Esophagus muscularis mucosa (tissue), 4 donors: ENCODE data around the gene PRAMEF20. TPM values are rescaled to one million over a fixed set of nuclear protein-coding genes. Genes with fewer than 3 reads are reported as not detected.
"Not testable (repeated sequence)": the region's sequence is repeated elsewhere in the genome, so short reads cannot be mapped to it uniquely, and the experiment has no call there.

Experiments used
- DNase-seq: peaks from one replicate; pipeline ENCODE4 v3.0.0-alpha.2; 2017; ENCODE audit errors: extremely low spot score
- H3K27ac ChIP-seq, 4 donors: fragments of 200-600 bp; sonication (generic); replicated peaks in 1 of 4; 1 replicate in 3 of 4; 2 replicates in 1 of 4; pipeline ENCODE4 v1.5.1; 2016 to 2019; ENCODE audit warnings: mild to moderate bottlenecking in 1 of 4
- H3K27me3 ChIP-seq, 4 donors: fragments of 200-600 bp; sonication (generic); one replicate each; pipeline versions ENCODE4 v1.5.1 to v1.6.0; 2016 to 2019
- H3K36me3 ChIP-seq, 4 donors: fragments of 200-600 bp; sonication (generic); one replicate each; pipeline ENCODE4 v1.5.1; 2016 to 2019
- H3K4me1 ChIP-seq, 4 donors: fragments of 200-600 bp; sonication (generic); one replicate each; pipeline ENCODE4 v1.5.1; 2016 to 2019
- H3K4me3 ChIP-seq, 4 donors: fragments of 200-600 bp; sonication (generic); 1 replicate in 2 of 4; 2 replicates in 2 of 4; pipeline ENCODE4 v1.5.1; 2016 to 2019; ENCODE audit warnings: mild to moderate bottlenecking in 4 of 4, moderate library complexity in 1 of 4
- H3K9me3 ChIP-seq, 4 donors: fragments of 200-600 bp; sonication (generic); 1 replicate in 3 of 4; 2 replicates in 1 of 4; pipeline ENCODE4 v1.5.1; 2016 to 2019
- WGBS: methylation state at CpG from one replicate; pipeline ENCODE4 v1.1.5; 2018; 5-methylcytosine and 5-hydroxymethylcytosine counted together
- intact Hi-C: fragments of 100-400 bp; cut with DNase I; formaldehyde crosslinking; loops from one replicate; pipeline ENCODE4 v1.15.1; 2023
- total RNA-seq, 4 donors: library from RNA; depleted of rRNA; stranded (reverse); fragments of >200 nt; gene quantifications; one replicate each; pipeline versions ENCODE4 v1.1.0 to v1.2.1, GENCODE V29; 2016

Gene PRAMEF20
- total RNA-seq, result not detected

DNA sequence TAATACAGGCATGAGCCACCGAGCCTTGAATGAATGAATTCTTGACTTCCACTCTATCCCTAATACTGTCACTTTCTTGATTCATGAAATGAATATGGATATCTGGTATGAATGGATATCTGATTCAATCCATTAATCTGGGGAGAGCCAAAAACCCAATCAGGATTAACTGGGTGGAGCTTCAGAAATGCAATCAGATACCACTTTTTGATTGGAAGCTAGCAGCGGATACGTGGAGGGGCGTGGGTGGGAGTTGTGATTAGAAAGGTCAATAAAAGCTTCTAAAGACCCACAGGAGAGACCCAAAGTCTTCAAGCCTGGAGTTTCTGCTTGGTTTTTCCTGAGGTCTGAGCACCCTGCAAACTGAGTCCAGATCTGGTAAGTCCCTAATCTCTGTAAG lies at the start of gene PRAMEF20:
Gene PRAMEF20, plus strand, starts transcription at position 301 of the 400 bp plus-strand sequence. CDS start 5,905 bp downstream, outside the sequence.
- intact Hi-C loops, DNase-seq: not testable (repeated sequence)
- 59% methylated on average over 4 of the region's 4 CpGs for WGBS

DNA sequence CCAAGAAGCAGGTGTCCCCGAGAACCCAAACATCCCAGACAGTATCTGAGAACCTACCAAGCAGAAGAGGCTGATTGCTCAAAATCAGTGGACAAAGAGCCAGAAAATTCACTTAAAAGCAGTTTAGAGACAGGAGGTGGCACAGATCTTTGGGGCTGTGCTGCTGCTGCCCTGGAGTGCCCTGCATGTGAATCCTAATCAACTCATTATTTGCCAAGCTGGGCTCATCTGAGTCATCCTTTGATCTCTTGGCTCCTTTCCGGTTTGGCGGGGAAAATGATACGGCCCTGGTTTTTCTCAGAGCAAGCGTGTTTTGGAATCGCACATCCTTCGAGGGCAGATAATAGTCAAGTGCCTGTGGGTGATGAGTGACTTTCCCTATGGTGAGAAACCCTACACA lies 47.9 kb upstream of the PRAMEF20 start:
- H3K9me3 ChIP-seq, H3K27me3 ChIP-seq, intact Hi-C loops, H3K27ac ChIP-seq, H3K4me3 ChIP-seq, DNase-seq, H3K36me3 ChIP-seq, H3K4me1 ChIP-seq: not testable (repeated sequence)
- no CpG with 5 or more reads among the region's 7 CpGs for WGBS

More for the DNA sequence above, at the start of gene PRAMEF20:
- H3K36me3 ChIP-seq, H3K9me3 ChIP-seq, H3K4me3 ChIP-seq, H3K4me1 ChIP-seq, H3K27ac ChIP-seq, H3K27me3 ChIP-seq: not testable (repeated sequence)

- intact Hi-C loops, H3K9me3 ChIP-seq, H3K4me3 ChIP-seq, DNase-seq, H3K27ac ChIP-seq, H3K4me1 ChIP-seq, H3K27me3 ChIP-seq, H3K36me3 ChIP-seq: not testable (repeated sequence)
- WGBS, result 76% methylated on average over 2 of the region's 4 CpGs
Observed at GRCh38 chr1:13364928-13365327, 45.3 kb upstream of the PRAMEF20 start.

DNA sequence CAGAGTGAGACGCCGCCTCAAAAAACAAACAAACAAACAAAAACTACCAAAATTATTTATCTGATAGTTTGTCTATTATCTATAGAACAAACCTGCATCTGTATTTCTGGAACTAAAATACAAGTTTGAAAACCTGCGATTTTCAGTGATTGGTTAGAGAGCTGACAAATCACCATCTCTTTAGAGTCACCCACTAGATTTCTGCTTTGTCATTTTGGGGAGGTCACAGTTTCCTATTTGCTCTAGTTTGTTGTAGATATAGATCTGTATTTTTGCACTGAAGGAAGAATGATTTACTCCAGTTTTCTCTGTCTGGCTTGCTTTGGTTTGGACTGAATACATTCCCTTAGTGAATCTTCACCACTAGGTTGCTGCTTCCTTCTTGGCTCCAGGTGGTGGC lies 43.7 kb upstream of the PRAMEF20 start:
- DNase-seq, H3K4me1 ChIP-seq, H3K4me3 ChIP-seq, H3K27me3 ChIP-seq, H3K36me3 ChIP-seq, H3K27ac ChIP-seq, H3K9me3 ChIP-seq, intact Hi-C loops: not testable (repeated sequence)
- 72% methylated on average over 3 of the region's 3 CpGs for WGBS

DNA sequence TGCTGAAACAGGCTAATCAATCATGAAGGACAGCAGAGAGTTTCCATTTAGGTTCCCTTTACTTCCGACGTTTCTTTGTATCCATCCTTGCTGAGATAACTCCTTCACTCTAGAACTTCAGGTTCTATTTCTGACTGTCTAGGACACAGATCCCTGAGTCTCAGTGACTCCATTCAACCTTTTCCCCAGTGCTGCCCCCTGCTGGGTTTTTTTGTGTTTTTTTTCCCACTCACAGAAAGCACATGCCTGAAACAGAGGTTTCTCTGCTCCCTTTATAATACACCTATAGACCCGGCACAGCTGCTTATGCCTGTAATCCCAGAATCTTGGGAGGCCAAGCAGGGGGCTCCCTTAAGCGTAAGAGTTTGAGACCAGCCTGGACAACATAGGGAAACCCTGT lies 41.7 kb upstream of the PRAMEF20 start:
- intact Hi-C loops, result not testable (repeated sequence)
- 77% methylated on average over 4 of the region's 4 CpGs for WGBS

DNA sequence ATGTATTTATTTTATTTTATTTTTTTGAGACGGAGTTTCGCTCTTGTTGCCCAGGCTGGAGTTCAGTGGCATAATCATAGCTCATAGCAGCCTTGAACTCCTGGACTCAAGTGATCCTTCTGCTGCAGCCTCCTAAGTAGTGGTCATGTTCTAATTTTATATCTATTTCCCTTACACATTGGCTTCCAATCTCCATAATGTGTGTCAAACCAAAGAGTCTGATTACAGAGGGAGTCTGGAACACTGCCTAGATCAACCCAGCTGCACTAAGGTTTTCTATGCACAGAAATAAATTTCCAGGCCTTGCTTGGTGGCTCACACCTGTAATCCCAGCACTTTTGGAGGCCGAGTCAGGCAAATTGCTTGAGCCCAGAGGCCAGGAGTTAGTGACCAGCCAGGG lies 31.3 kb upstream of the PRAMEF20 start:
- H3K27ac ChIP-seq, H3K4me1 ChIP-seq, H3K36me3 ChIP-seq, intact Hi-C loops, H3K27me3 ChIP-seq, DNase-seq, H3K9me3 ChIP-seq, H3K4me3 ChIP-seq: not testable (repeated sequence)
- 82% methylated on average over 3 of the region's 3 CpGs for WGBS

More for the DNA sequence above, 41.7 kb upstream of the PRAMEF20 start:
- H3K27me3 ChIP-seq, H3K9me3 ChIP-seq, DNase-seq, H3K27ac ChIP-seq, H3K4me1 ChIP-seq, H3K36me3 ChIP-seq, H3K4me3 ChIP-seq: not testable (repeated sequence)

GRCh38 chr1:13380380-13380779 lies 29.9 kb upstream of the PRAMEF20 start:
- H3K27me3 ChIP-seq, H3K36me3 ChIP-seq, intact Hi-C loops, H3K4me1 ChIP-seq, H3K9me3 ChIP-seq, H3K4me3 ChIP-seq, H3K27ac ChIP-seq, DNase-seq: not testable (repeated sequence)
- 94% methylated on average over 3 of the region's 3 CpGs for WGBS

DNA sequence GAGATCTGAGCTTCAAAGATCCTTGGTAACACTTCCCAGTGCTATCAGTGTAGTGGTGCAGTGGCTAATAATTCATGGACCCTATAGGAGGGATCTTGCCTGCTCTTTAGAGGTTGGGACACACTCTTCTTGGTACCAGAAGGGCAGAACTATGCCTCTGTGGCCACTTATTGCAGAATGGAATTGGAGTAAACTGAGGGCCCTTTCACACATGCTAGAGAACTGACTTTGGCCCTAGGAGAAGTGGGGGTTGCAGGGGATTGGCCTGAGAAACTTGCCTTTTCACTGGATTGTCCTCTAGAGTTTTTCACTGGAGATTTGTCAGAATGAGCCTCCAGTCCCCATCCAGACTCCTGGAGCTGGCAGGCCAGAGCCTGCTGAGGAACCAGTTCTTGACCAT lies 20.9 kb upstream of the PRAMEF20 start, which contains the start of gene PRAMEF17:
Gene PRAMEF17, plus strand, starts transcription at position 301 of the 400 bp plus-strand sequence. Its CDS starts 26 bp downstream, at position 327.
- H3K4me3 ChIP-seq, DNase-seq, intact Hi-C loops: not testable (repeated sequence)

DNA sequence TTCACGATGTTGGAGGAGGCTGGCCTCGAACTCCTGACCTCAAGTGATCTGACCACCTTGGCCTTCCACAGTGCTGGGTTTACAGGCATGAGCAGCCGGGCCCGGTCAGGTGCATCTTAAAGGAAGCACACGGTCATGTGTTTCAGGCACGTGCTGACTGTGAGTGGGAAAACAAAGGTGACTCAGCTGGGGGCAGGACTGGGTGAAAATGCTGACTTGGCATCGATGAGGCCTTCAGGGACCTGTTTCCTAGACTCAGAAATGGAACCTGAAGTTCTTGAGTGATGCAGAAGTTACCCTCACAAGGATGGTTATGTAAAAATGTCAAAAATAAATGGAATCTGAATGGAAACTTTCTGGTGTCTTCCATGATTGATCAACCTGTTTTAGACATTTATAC lies 17.2 kb upstream of the PRAMEF20 start:
- DNase-seq, H3K4me3 ChIP-seq, intact Hi-C loops, H3K36me3 ChIP-seq, H3K9me3 ChIP-seq, H3K4me1 ChIP-seq, H3K27me3 ChIP-seq, H3K27ac ChIP-seq: not testable (repeated sequence)
- WGBS, result 63% methylated on average over 7 of the region's 7 CpGs

More for the DNA sequence above, 20.9 kb upstream of the PRAMEF20 start, which contains the start of gene PRAMEF17:
- H3K4me1 ChIP-seq, H3K36me3 ChIP-seq, H3K9me3 ChIP-seq, H3K27ac ChIP-seq, H3K27me3 ChIP-seq: not testable (repeated sequence)

GRCh38 chr1:13394761-13395160 lies 15.5 kb upstream of the PRAMEF20 start:
- H3K27me3 ChIP-seq, H3K4me1 ChIP-seq, intact Hi-C loops, H3K27ac ChIP-seq, H3K36me3 ChIP-seq, H3K4me3 ChIP-seq, DNase-seq, H3K9me3 ChIP-seq: not testable (repeated sequence)
- WGBS, result 93% methylated on average over 26 of the region's 32 CpGs

DNA sequence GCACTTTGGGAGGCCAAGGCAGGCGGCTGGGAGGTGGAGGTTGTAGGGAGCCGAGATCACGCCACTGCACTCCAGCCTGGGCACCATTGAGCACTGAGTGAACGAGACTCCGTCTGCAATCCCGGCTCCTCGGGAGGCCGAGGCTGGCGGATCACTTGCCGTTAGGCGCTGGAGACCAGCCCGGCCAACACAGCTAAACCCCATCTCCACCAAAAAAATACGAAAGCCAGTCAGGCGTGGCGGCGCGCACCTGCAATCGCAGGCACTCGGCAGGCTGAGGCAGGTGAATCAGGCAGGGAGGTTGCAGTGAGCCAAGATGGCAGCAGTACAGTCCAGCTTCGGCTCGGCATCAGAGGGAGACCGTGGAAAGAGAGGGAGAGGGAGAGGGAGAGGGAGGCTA lies 14.9 kb upstream of the PRAMEF20 start:
- 97% methylated on average over 11 of the region's 22 CpGs for WGBS
- intact Hi-C loops, H3K9me3 ChIP-seq, H3K4me3 ChIP-seq, H3K27ac ChIP-seq, H3K27me3 ChIP-seq, H3K4me1 ChIP-seq, DNase-seq, H3K36me3 ChIP-seq: not testable (repeated sequence)
